ENCODE measurements around the gene CACNA2D3. TPM values are rescaled to one million over a fixed set of nuclear protein-coding genes. Genes with fewer than 3 reads are reported as not detected.

The CACNA2D3 gene
- total RNA-seq, 1 donor: 4.3 TPM

- no peak overlapping the region for H3K4me3 ChIP-seq (ENCODE audit: low read depth, low read length)
- DNase-seq (ENCODE audit: low read depth): no peak
- no peak for TF ChIP-seq CTCF (IDR thresholded peaks at IDR 0.05; ENCODE audit: insufficient read depth, low read depth, low read length)
Measured at GRCh38 chr3:54856271-54856670, 733.9 kb downstream of the CACNA2D3 start.

GRCh38 chr3:54857343-54857742 lies 735.0 kb downstream of the CACNA2D3 start:
- no peak overlapping the region for H3K4me3 ChIP-seq (ENCODE audit: low read depth, low read length)
- no peak for DNase-seq (ENCODE audit: low read depth)
- TF ChIP-seq CTCF (IDR thresholded peaks at IDR 0.05; ENCODE audit: insufficient read depth, low read depth, low read length): no peak

GRCh38 chr3:54858093-54858785 lies 735.9 kb downstream of the CACNA2D3 start:
- no peak for TF ChIP-seq CTCF (IDR thresholded peaks at IDR 0.05; ENCODE audit: insufficient read depth, low read depth, low read length)
- no peak overlapping the region for H3K4me3 ChIP-seq (ENCODE audit: low read depth, low read length)
- peak; percentile 22 for DNase-seq (ENCODE audit: low read depth)

- TF ChIP-seq CTCF (IDR thresholded peaks at IDR 0.05; ENCODE audit: insufficient read depth, low read depth, low read length): no peak
- peak; percentile 30 for DNase-seq (ENCODE audit: low read depth)
- no peak overlapping the region for H3K4me3 ChIP-seq (ENCODE audit: low read depth, low read length)
Measured at GRCh38 chr3:54859184-54859583, 736.8 kb downstream of the CACNA2D3 start.

- DNase-seq (ENCODE audit: low read depth): no peak
- no peak for TF ChIP-seq CTCF (IDR thresholded peaks at IDR 0.05; ENCODE audit: insufficient read depth, low read depth, low read length)
- H3K4me3 ChIP-seq (ENCODE audit: low read depth, low read length): no peak overlapping the region
Measured at GRCh38 chr3:54861248-54862067, 739.1 kb downstream of the CACNA2D3 start.

- peak; percentile 26 for DNase-seq (ENCODE audit: low read depth)
- H3K4me3 ChIP-seq (ENCODE audit: low read depth, low read length): no peak overlapping the region
- TF ChIP-seq CTCF (IDR thresholded peaks at IDR 0.05; ENCODE audit: insufficient read depth, low read depth, low read length): no peak
Measured at GRCh38 chr3:54862526-54862925, 740.2 kb downstream of the CACNA2D3 start.
